Adrenal gland (tissue), 5 donors: Measurements from ENCODE around the gene NBEAL2.

Source experiments
- CTCF ChIP-seq, 6 experiments: fragments of 450-650 bp in 4 of 6; fragments of 200-600 bp in 2 of 6; sonication (generic) in 1 of 6; IDR thresholded peaks; 1 replicate in 5 of 6; 2 replicates in 1 of 6; pipeline versions ENCODE4 v1.5.1 to v1.8.0; 2016 to 2021; ENCODE audit warnings: antibody characterized with exemption in 6 of 6, mild to moderate bottlenecking in 2 of 6, moderate library complexity in 1 of 6
- POLR2A ChIP-seq, 2 donors: fragments of 450-650 bp; IDR thresholded peaks; one replicate each; pipeline ENCODE4 v1.6.1; 2017; ENCODE audit warnings: antibody characterized with exemption in 2 of 2, mild to moderate bottlenecking in 2 of 2, moderate library complexity in 1 of 2
- donor health status: DM: no; HTN: no; CAD: no.

DNA sequence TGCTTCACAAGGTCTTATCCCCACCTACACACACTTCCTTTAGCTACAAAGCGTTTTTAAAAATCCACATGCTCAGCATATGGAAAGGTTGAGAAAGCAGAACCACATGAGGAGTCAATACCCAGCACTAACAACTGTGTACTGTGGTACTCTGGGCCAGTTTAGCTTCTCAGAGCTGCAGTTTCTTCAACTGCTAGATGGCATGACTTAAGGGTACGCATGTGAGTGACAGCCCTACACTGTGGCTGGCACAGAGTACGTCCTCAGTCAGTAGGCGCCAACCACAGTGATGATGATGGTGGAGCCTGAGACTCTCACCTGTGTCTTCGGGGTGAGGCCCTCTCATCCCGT lies 20.3 kb upstream of the NBEAL2 start:
- TF ChIP-seq CTCF (IDR thresholded peaks at IDR 0.05) (no peak), POLR2A (IDR thresholded peaks at IDR 0.05) (no peak)
